ENCODE measurements around the gene SVIL.
"Not testable (repeated sequence)": the region's sequence is repeated elsewhere in the genome, so short reads cannot be mapped to it uniquely, and the experiment has no call there.

SVIL gene

DNA sequence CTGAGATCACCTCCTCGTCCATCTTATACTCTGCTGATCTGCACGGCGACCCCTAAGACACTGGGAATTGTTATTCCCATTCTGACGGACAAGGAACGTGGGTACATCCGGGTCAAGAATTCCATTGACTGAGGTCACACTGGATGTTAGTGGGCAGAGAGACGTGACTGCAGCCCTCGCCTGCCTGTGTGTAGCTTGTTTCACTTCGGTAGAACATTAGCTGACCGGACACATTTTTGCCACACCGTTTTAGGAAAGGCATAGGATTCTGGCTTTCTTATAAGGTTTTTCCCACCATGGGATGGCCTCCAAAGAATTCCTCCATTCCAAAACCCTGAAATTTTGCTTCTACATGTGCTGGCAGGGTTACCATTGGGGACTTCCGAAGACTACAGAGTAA is 118.9 kb downstream of the SVIL start:
- not testable (repeated sequence) for DNase-seq (ENCODE audit: low spot score)

DNA sequence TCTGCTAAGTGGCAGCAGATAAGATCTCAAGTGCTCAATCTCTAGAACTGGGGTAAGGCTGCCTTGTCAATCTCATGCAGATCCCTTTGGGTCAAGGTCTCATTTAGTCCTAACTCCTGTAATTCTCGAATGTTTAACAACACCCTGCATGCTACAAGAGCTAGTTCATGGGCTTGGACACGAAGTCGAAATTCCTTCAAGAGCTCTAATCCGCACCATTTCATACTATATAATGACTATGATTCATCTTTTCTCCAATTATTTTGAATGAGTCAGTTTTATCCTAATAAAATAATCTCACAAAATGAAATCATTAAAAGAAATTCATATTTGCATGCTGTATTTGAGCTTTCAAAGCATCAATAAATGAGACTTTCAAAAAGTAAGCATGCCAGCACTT is 119.7 kb downstream of the SVIL start:
- not testable (repeated sequence) for DNase-seq (ENCODE audit: low spot score)

DNA sequence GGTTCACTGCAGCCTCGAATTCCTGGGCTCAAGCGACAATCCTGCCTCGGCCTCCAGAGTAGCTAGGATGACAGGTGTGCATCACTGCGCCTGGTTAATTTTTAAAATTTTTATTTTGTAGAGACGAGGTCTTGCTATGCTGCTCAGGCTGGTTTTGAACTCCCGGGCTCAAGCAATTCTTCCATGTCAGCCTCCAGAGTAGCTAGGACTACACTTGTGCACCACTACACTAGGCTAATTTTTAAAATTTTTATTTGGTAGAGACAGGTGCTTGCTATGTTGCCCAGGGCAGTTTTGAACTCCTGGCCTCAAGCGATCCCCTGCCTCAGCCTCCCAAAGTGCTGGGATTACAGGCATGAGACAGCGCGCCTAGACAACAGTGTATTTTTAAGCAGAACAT is 120.5 kb downstream of the SVIL start:
- DNase-seq (ENCODE audit: low spot score), result no peak

DNA sequence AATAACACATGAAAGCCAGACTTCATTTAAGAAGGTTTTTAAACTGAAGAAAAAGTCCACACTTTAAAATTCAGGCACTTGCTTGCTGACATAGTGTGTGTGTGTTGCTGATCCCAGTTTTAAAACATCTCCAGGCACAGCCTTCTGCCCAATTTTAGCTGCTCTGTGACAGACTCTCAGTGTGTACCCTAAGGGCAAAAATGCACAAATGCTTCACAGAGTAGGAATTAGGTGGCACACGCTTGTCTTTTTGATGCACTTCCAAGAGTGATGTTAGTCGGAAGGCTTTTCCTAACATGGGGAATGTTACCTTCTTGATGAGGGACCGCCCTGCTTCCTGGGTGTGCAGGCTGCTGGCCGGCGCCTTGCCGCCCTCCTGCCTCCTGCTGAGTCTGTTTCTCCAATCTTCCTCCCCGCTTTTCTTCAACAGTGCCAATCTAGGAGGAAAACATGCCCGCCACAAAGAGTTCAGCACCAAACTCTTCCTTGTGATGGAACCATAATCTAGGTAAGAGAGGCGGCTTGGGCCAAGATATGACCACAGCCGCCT is 122.3 kb downstream of the SVIL start:
- no peak for DNase-seq (ENCODE audit: low spot score)

DNA sequence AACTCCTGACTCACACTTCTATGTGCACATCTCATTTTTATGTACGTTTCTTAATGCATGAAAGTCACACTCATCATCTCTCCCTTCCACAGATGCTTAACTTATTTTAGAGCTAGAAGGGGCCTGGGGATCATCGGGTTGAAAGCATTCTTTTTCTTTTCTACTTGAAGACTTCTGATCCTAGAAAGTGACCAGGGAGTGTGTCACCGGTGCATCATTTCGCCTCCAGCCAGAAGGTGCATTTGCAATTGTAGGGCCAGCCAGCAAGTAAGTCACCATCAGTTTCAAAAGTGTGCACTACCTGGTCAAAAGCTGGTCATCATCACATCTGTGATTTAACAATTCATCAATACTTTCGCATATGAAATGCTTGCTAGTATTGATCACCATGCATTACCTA is 123.0 kb downstream of the SVIL start:
- not testable (repeated sequence) for DNase-seq (ENCODE audit: low spot score)

DNA sequence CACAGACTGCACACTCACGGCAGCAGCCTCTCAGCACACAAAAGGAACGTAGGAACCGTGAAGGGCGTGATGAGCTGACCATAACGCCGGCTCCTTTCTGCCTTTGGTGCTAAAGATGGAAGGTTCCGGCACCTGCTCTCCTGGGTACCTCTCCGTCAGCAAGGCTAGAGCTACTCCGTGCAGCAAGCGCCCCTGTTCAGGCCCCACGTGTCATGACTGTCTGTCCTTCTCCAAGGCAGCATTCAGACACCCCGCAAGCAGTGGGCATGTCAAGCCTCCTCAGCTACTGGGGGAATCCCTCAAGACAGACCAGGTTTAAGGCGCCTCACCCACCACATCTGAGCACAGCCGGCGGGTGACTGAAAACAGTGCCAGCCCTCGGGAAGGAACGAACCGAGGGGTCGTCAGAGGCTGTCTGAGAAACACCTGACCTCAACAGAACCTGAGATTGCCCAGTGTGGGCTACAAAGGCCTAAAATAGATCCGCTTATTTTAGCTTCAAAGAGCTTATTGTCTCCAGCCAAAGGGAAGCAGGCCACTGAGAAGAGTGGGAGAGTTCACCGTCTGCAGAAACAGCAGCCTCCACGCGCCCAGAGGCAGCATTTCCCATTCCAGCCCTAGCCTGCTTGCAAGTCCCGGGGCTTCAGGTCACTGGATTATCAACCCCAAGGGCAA is 124.2 kb downstream of the SVIL start:
- DNase-seq (ENCODE audit: low spot score), result not testable (repeated sequence)

DNA sequence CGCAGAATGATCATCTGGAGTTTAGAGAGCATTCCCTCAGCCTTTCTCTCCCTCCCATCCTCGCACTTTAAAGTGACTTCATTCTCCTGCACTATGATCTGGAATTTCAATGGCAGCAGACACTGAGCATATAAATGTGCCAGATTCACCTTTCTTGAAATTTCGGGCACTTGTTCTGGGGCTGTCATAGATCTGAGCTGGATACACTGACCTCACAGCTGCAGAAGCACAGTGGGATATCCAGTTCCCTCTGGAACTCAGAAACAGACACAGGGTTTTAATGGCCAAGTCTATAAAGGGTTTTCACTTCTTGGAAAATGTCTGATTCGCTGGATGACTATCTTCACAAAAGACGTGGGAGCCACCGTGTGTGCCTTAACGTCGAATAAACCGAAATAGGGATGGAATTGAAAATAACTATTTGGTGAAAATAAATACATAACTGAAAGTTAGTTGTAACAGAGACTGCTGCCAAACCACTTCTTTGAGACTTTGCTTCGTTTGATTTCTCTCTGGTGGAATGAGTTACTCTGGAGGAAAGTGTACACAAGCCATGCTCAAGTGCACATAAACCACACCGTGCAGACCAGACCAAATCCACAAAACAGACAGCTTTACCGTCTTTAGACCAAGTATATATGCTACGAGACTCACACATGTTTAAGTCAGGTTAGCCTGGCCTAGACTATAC is 126.1 kb downstream of the SVIL start:
- no peak for DNase-seq (ENCODE audit: low spot score)

DNA sequence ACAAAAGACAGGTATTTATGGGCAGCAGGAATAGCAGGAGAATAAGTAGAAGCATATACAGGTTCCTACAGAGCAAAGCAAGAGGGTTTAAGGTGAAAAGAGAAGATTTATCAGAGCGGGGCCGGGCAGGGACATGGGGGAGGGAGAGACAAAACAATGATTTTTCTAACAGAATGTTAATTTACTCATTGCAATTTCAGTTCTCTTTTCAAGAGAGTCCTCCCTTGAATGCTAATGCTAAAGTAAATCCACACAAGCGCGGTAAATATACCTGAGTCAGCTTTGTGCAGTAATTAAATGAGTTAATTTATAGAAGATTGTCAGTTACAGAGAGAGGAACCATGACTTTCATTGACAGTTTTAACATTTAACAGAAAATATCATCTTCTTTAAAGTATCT is 127.0 kb downstream of the SVIL start:
- not testable (repeated sequence) for DNase-seq (ENCODE audit: low spot score)

DNA sequence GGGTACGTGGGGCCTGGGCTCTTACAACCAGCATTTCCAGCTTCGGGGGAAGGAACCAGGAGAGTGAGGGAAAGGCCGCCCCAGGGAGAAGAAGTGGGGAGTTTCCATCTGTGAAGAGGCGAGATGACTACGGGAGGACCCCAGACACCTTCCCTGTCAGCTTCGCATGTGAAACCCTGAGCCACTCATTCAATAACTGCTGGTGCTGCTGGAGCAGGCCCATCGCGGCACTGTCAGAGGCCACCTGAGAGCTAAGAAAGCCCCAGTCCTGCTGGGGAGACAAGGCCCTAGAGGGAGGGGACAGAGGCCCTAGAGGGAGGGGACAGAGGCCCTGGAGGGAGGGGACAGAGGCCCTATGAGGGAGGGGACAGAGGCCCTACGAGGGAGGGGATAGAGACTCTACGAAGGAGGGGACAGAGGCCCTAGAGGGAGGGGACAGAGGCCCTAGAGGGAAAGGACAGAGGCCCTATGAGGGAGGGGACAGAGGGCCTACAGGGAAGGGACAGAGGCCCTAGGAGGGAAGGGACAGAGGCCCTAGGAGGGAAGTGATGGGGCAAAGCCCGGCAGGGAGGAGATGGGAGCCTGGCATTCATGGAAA is 128.3 kb downstream of the SVIL start:
- DNase-seq (ENCODE audit: low spot score), result not testable (repeated sequence)

DNA sequence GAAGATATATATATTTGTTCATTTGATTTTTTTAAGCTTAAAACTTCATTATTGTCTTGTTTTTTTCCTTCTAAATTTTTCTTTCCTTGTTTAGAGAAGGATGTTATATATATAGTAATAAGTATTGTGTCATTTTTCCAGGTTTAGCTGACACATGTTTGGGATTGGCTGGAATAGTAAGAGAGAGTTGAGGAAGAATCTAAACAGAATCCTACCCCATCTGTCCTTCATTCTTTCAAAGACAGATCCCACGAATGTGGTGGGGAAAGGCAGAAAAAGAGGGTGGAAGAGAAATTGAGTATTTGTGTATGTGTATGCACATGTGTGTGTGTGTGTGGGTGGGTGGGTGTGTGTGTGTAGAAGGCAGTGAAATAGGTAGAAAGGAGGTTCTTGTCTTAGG is 132.4 kb downstream of the SVIL start:
- DNase-seq (ENCODE audit: low spot score), result no peak

DNA sequence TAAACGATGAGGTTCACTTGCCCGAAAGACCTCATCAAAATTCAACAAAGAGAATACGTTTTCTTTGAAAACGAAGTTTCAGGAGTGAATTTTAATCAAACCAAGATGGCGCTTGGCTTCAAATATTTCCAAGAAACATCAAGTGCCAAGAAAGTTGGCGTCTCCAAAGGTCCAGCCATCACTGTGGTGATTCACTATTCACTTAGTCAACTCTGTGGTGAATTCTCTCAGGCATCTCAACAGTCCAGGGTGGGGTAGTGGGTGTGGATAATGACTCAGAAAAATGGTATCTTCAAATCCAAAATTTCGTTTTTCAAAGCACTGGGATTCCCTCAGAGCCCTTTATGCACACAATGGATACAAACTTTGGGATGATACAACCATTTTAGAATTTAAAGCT is 133.1 kb downstream of the SVIL start:
- DNase-seq (ENCODE audit: low spot score), result no peak

DNA sequence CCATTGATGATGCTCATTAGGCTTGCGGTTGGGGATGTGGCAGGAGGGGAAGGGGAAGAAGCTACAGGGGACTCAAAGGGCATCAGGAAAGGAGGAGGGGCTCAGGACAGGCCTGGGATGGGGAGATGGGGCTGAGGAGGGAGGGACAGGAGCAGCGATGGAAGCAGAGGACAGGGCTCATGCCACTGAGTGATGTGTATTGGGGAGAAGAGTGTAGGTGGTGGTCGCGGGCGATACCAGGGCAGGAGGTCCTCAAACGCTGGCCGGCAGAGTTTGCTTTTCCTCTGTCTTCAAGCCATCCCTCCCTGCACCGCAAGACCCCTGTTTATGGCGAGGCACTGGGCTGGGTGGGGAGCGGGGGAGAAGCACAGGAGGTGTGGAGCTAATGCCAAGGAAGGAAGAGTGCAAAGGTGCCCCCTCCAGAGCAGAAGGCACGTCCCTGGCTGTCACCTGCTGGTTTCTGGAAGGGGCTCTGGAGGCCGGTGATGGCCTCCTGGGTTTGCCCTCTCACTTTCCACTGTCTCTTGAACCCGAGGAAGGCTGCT is 134.7 kb downstream of the SVIL start:
- DNase-seq (ENCODE audit: low spot score), result no peak

DNA sequence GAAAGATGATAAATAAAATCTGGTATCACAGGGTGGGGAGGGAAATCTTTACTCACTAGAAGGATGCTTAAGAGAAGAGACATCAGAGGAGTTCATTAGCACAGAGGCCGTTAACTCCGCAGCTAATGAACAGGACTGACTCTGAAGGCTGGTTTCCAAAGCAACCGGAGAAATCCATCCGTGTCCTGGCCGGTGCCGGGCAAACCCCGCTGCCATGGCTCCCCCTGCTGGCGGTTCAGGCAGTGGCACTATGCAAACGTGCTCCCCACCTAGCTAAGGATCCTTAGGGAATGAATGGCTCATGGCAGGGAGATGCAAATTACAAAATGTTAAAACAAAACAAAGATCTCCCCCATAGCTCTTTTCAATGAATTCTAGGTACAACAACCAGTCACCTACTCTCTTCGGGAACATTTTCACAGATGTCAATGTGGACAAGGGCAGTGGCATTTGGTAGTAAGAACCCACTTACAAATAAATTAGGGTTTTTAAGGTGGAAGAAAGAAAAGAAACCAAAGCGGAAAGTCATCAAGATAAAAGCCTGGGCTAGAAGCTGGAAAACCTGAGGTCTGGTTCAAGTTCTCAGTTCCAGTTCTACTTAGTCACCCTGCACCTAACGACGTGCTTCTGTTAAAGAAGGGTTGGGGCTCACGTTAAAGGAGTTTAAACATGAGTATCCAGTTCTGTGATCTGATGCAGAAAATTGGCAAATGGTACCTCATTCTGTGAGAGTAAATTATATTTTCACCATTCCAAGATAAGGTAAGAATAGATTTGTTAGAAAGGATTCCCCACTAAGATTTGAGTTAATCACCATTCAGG is 138.2 kb downstream of the SVIL start:
- DNase-seq (ENCODE audit: low spot score), result no peak

DNA sequence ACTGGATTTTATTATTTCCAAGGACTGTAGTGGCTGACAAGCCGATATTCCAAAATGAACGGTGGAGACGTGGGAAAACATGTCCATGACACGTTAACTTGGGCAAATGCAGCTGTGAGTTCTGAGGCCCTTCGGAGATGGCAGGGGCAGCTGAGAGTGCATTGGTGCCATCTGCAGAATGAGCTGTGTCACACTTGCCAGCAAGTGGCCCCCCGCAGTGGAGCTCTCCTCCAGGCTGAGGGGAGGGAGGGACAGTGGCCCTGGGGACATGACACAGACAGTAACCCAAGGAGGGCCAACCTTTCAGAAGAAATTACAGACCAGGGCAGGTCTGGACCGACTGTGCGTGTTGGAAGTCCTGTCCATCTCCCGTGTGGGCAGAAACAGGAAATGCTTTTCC is 139.4 kb downstream of the SVIL start:
- no peak for DNase-seq (ENCODE audit: low spot score)

DNA sequence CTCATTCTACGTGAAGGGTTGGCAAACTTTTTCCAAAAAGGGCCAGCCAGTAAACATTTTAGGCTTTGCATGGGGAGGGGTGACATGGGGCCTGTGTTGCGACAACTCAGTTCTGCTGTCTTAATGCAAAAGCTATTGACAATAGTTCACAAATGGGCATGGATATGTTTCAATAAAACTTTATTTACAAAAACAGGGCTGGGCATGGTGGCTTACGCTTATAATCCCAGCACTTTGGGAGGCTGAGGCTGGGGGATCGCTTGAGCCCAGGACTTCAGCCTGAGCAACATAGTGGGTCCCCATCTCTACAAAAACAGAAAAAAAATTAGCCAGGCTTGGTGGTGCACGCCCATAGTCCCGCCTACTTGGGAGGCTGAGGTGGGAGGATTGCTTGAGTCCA is 141.1 kb downstream of the SVIL start:
- no peak for DNase-seq (ENCODE audit: low spot score)

DNA sequence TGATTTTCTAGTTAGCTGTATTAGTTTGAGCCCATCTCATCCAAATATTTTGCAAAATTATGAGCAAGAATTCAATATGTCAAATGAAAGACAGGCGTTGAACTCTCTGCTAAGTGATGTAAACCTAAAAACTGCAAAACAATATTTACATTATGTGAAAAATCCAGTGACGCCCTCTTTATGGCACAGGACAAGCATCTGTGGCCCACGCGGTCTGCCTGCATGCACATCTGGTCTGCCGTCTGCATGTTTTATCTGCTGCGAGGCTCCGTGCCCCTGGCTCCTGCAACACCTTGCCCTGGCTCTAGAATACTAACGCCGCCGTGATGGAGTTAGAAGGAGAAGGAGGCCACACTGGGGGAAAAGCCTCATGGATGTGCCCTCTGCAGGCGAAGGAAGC is 142.0 kb downstream of the SVIL start:
- no peak for DNase-seq (ENCODE audit: low spot score)

DNA sequence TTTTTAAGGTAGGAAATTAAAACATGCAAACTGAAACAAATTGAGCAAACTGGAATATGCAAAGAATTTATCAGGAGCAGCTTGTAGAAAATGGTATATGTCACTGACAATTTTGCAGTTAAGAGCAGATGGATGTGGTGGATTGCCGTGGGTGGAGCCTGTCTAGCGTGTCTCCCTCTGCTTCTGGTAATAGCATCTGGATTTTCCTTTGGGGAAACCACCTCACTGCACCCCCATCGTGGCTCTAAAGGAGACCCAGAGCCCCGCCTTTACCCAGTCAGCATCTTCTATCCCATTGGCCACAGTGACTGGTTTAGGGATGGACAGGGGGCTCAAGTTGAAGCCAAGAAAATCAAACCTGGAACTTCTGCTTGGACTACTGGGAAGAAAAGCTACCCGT is 142.9 kb downstream of the SVIL start:
- DNase-seq (ENCODE audit: low spot score), result no peak

DNA sequence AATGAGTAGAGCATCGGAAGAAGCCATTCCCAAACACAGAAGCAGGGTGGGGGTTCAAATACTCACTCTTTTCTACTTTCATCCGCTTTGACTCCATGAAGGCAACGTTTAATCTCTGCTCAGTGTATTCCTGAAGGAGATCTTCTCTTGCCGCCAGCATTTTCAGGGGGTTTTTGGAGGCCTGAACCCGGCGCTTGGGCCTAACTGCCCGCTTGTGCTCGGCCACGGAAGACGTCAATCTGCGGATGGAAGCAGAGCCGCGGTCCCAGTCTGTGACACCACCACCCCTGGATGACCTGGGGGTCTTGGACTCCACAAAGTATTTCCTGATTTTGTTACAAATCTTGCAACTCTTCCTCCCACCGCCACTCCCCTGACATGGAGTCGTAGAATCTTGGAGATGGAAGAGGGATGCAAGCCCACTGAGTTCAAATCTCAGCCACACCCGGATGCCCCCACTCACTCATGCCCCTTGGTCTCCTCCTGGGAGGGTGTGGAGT is 143.9 kb downstream of the SVIL start:
- not testable (repeated sequence) for DNase-seq (ENCODE audit: low spot score)

DNA sequence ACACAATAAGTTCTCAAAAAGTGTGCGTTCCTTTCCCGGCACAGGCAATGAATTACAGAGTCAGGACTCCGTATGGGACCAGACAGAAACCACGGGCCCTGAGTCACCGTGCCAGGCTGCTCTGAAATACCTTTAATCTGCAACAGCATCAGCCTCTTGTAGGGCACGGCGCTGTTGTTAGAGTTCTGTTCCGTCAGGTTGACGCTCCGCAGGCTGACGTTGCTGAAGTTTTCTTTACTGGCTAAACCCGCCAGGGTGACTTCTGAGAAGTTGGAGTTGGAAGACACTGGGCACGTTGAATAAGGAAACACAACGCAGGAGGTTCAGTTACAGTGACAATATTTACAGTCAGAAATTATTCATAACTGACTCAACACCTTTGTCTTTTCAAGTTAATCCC is 146.3 kb downstream of the SVIL start:
- not testable (repeated sequence) for DNase-seq (ENCODE audit: low spot score)

DNA sequence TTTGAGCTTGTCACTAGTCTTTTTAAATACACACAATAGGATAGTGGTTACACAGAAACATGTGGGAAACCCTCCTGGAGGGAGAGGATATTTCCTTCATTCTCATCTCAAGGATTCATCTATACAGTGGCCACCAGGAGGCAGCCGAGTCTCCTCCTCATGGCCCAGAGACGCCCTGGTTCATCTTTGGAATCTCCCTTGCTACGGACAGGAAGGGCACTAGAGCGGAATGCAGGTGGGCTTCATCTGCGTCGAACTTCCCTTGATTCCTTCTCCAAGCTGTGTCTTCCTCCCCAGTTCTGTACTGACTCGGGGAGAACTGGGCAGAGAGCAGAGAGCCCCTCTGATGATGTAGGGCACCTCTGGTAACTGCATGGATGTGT is 146.9 kb downstream of the SVIL start:
- DNase-seq (ENCODE audit: low spot score), result not testable (repeated sequence)

DNA sequence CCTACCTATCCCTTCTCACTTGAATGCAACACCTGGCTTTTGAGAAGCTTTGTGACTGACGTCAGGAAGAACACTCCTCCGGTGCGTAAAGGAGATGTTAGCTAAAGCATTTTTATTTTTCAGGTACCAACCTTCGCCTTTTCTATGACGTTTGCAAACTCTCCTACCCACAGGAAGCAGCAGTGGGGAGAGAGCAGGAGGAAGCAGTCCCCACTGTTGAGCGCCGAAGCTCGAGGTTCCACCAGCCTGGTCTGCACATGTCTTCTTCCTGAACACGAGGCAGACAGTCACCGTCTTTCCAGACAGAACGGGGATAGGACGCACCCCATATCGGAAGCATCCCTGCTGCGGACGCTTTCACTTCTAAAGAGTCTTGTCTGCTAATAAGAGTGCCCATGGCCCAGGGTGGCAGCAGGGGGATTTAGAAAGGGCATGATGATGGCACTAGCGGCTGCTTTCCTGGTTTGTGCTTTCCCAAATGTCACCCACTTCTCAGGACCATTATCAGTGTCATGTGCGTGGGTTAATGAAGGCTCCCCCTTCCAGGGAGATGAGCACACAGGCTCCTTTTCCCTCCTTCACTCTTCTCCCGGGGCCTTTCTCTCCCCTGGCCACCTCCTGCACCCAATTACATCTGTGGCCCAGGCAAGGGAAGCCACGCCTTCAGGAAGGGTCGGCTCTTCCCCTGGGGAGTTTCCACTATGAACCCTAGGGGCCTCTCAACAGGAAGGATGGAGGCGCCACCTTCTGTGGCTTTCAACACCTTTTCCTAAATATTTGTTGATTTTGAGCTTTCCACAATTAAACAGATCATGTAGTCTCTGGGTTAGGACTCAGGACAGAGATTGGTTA is 147.5 kb downstream of the SVIL start:
- not testable (repeated sequence) for DNase-seq (ENCODE audit: low spot score)
